HG03139 (cell line): ENCODE data around the gene AMER1.
"Not testable (repeated sequence)": the region's sequence is repeated elsewhere in the genome, so short reads cannot be mapped to it uniquely, and the experiment has no call there.

Source experiments
- ATAC-seq: cut with Tn5 transposase; IDR thresholded peaks from one replicate; pipeline ENCODE4 v1.9.1; 2021; ENCODE audit not compliant: unreplicated experiment

The AMER1 gene

GRCh38 chrX:64205441-64205734 lies at the start of gene AMER1:
Gene AMER1 (minus strand): TSS chrX:64205708. CDS start chrX:64193286, 12,422 bp downstream.
- peak; percentile 26 for ATAC-seq

- ATAC-seq = no peak
Measured at GRCh38 chrX:64230123-64230970, 24.8 kb upstream of the AMER1 start, which contains the start of gene ASB12. Gene ASB12 (minus strand): TSS chrX:64230607. CDS start chrX:64225650, 4,957 bp downstream.

GRCh38 chrX:64229154-64229553 lies 23.6 kb upstream of the AMER1 start:
- ATAC-seq = no peak

GRCh38 chrX:64218023-64218422 lies 12.5 kb upstream of the AMER1 start:
- ATAC-seq = no peak

GRCh38 chrX:64213989-64214388 lies 8.5 kb upstream of the AMER1 start:
- ATAC-seq = not testable (repeated sequence)

- ATAC-seq = no peak
Measured at GRCh38 chrX:64206556-64207162, 1.2 kb upstream of the AMER1 start.

- ATAC-seq = peak; percentile 90
Measured at GRCh38 chrX:64205735-64206501, 410 bp upstream of the AMER1 start.

- peak; percentile 10 for ATAC-seq
Measured at GRCh38 chrX:64204701-64205440, 637 bp downstream of the AMER1 start.

GRCh38 chrX:64204252-64204651 lies 1.3 kb downstream of the AMER1 start:
- ATAC-seq = no peak

- no peak for ATAC-seq
Measured at GRCh38 chrX:64202808-64203325, 2.6 kb downstream of the AMER1 start.

- ATAC-seq = no peak
Measured at GRCh38 chrX:64198036-64198435, 7.5 kb downstream of the AMER1 start.

- no peak for ATAC-seq
Measured at GRCh38 chrX:64196606-64197005, 8.9 kb downstream of the AMER1 start.

GRCh38 chrX:64195862-64196261 lies 9.6 kb downstream of the AMER1 start:
- no peak for ATAC-seq

- ATAC-seq = no peak
Measured at GRCh38 chrX:64192673-64193072, 12.8 kb downstream of the AMER1 start.

- ATAC-seq = no peak
Measured at GRCh38 chrX:64192040-64192439, 13.5 kb downstream of the AMER1 start.

- ATAC-seq = no peak
Measured at GRCh38 chrX:64191281-64192010, 14.1 kb downstream of the AMER1 start.

- ATAC-seq = no peak
Measured at GRCh38 chrX:64190136-64190740, 15.3 kb downstream of the AMER1 start.

- no peak for ATAC-seq
Measured at GRCh38 chrX:64188901-64189300, 16.6 kb downstream of the AMER1 start.

- no peak for ATAC-seq
Measured at GRCh38 chrX:64187762-64188150, 17.8 kb downstream of the AMER1 start.
